ENCODE data around the gene NT5DC3. TPM values are rescaled to one million over a fixed set of nuclear protein-coding genes. Genes with fewer than 3 reads are reported as not detected.

Gene NT5DC3
- total and polyA plus RNA-seq, 9 of the 15 experiments (the other 6 are each of a cell fraction or from before 2014, with no cell fraction given): 6.3 to 33.5 (median 24.5) TPM

DNA sequence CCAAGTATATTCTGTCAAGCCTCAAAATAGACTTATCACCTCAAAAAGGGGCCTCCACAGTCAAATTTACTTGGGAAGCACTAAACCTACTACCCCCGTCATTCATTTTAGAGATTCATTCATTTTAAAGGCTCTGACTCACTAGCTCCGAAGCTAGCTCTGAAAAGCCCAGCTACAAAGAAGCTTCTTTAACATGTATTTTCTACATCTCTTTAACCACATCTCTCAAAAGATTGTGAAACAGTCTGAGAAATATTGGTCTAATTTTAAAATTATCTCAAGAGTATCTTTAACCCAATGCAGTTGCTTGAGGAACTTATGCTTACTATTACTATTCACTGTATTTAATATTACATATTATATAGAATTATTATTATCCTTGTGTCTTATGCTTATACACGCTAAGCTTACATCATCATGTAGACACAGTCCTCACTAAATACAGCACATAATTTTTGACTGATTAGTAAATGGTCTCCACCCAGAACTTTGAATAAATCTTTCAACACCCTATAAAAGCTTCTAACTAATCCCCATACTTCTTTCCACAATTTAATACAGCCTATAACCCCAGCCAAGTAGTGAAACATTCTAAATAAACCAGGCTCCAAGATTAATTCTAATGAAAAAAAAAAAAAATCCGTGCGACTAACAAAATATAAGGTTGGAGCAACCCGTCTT is 7.8 kb downstream of the NT5DC3 start:
- CTCF ChIA-PET (ENCODE audit: low intra/inter-chr PET ratio): no interaction called here
- Histone ChIP-seq H3K27me3 (ENCODE audit: control insufficient read depth in 2 of 2, insufficient read depth in 2 of 2, low read length in 2 of 2) (no peaks in the 10 kb centered on the region), H3K9me1 (ENCODE audit: control insufficient read depth, insufficient read depth, low read length) (no peaks in the 10 kb centered on the region), H3K79me2 (ENCODE audit: control insufficient read depth, insufficient read depth, low read length) (peaks cover 84% of the 10 kb centered on the region), H2AFZ (ENCODE audit: low read depth, low read length) (no peak overlapping the region), H4K20me1 (replicated peaks; ENCODE audit: control insufficient read depth, insufficient read depth, low read length) (0 out of 2 replicates have a peak, but pooled peaks cover 2% of the 10 kb centered on the region), H3K4me2 (ENCODE audit: insufficient read depth, low read length) (peak overlapping the region; percentile 50; the same call in 1 of the 2 replicates), H3K27ac (ENCODE audit: extremely low read depth, low read depth, low read length) (no peak overlapping the region), H3K4me1 (replicated peaks in 1 of 2; ENCODE audit: control insufficient read depth in 2 of 2, insufficient read depth in 2 of 2, low read length in 2 of 2) (peaks cover 2 to 6% of the 10 kb centered on the region in 2 experiments; a peak in 3 of 5 replicates), H3K9me3 (replicated peaks; ENCODE audit: control insufficient read depth, insufficient read depth, low read depth, low read length) (peaks cover 4% of the 10 kb centered on the region; the same call in 1 of the 2 replicates), H3K4me3 (peak overlapping the region; percentile 14; the same call in 1 of the 2 replicates), H3K9ac (ENCODE audit: insufficient read depth in 1 of 2, low read depth in 2 of 2, low read length in 2 of 2) (no peak overlapping the region), H3K36me3 (ENCODE audit: control insufficient read depth, insufficient read depth, low read length) (peaks cover 29% of the 10 kb centered on the region)
- ATAC-seq (no peak), DNase-seq (ENCODE audit: extremely low read depth in 1 of 4, low spot score in 3 of 4) (no peak), FAIRE-seq (no peak)
- POLR2A ChIA-PET: interaction anchor here (0.7 to 1.2 kb wide), 2 partner anchors 8 to 110 kb away, joined by 3 read pairs; partner anchors contain the start of gene NT5DC3
- in situ Hi-C loops (cut with MboI) (no loop called here), intact Hi-C loops (cut with micrococcal nuclease) (no loop called here)
- TF ChIP-seq, protein P1, sequence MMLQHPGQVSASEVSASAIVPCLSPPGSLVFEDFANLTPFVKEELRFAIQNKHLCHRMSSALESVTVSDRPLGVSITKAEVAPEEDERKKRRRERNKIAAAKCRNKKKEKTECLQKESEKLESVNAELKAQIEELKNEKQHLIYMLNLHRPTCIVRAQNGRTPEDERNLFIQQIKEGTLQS (IDR thresholded peaks at IDR 0.05): peak; percentile 35
- TF ChIP-seq, protein P1 (CRISPR knock-in tag; conservative IDR thresholded peaks at IDR 0.05): no peak
- TF ChIP-seq COPS2 (conservative IDR thresholded peaks at IDR 0.05): no peak
- TF ChIP-seq, protein P2, sequence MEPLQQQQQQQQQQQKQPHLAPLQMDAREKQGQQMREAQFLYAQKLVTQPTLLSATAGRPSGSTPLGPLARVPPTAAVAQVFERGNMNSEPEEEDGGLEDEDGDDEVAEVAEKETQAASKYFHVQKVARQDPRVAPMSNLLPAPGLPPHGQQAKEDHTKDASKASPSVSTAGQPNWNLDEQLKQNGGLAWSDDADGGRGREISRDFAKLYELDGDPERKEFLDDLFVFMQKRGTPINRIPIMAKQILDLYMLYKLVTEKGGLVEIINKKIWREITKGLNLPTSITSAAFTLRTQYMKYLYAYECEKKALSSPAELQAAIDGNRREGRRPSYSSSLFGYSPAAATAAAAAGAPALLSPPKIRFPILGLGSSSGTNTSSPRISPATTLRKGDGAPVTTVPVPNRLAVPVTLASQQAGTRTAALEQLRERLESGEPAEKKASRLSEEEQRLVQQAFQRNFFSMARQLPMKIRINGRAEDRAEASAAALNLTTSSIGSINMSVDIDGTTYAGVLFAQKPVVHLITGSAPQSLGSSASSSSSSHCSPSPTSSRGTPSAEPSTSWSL (CRISPR knock-in tag; IDR thresholded peaks at IDR 0.05; ENCODE audit: borderline replicate concordance): no peak
- 51% methylated on average over 6 of the region's 6 CpGs for WGBS (ENCODE audit: insufficient coverage, low coverage, missing lambda C conversion rate)
- BruUV-seq (replicated peaks): no TSS peak
